WERI-Rb-1 (cell line): ENCODE results near the gene NPY.

Experiments
- DNase-seq: peaks from one replicate; pipeline ENCODE4 v3.0.0-alpha.2; 2020
- H3K27ac ChIP-seq: fragments of 250-450 bp; sonication (Bioruptor Pico); 2 replicates; pipeline ENCODE4 v1.5.1; 2020; ENCODE audit warnings: mild to moderate bottlenecking, moderate library complexity
- H3K27me3 ChIP-seq: fragments of 250-450 bp; sonication (Bioruptor Pico); 2 replicates; pipeline ENCODE4 v1.5.1; 2021; ENCODE audit warnings: mild to moderate bottlenecking, low read depth, moderate library complexity; ENCODE audit not compliant: insufficient read depth, severe bottlenecking
- H3K36me3 ChIP-seq: fragments of 250-450 bp; sonication (Bioruptor Pico); 2 replicates; pipeline ENCODE4 v1.5.1; 2020; ENCODE audit warnings: mild to moderate bottlenecking, moderate library complexity
- H3K4me3 ChIP-seq: 2 replicates; pipeline ENCODE4 v1.5.1; 2011; ENCODE audit warnings: low read depth, mild to moderate bottlenecking, control low read depth, low read length
- H3K9me3 ChIP-seq: fragments of 250-450 bp; sonication (Bioruptor Pico); 2 replicates; pipeline ENCODE4 v1.5.1; 2021; ENCODE audit warnings: mild to moderate bottlenecking, moderate library complexity; ENCODE audit not compliant: severe bottlenecking
- CTCF ChIP-seq: IDR thresholded peaks from 2 replicates; pipeline ENCODE4 v1.5.1; 2011; ENCODE audit warnings: low read depth, mild to moderate bottlenecking, control low read depth, inconsistent platforms, low read length

The NPY gene

DNA sequence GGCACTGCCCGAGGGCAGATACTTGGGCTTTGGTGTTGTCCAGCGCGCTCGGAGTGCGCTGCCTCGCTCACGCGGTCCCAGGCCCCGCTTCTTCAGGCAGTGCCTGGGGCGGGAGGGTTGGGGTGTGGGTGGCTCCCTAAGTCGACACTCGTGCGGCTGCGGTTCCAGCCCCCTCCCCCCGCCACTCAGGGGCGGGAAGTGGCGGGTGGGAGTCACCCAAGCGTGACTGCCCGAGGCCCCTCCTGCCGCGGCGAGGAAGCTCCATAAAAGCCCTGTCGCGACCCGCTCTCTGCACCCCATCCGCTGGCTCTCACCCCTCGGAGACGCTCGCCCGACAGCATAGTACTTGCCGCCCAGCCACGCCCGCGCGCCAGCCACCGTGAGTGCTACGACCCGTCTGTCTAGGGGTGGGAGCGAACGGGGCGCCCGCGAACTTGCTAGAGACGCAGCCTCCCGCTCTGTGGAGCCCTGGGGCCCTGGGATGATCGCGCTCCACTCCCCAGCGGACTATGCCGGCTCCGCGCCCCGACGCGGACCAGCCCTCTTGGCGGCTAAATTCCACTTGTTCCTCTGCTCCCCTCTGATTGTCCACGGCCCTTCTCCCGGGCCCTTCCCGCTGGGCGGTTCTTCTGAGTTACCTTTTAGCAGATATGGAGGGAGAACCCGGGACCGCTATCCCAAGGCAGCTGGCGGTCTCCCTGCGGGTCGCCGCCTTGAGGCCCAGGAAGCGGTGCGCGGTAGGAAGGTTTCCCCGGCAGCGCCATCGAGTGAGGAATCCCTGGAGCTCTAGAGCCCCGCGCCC, at the start of gene NPY:
Gene NPY (plus strand): TSS at position 294 of the 802 bp plus-strand sequence. CDS start 1,051 bp downstream, outside the sequence.
- Histone ChIP-seq H3K27me3 (peaks cover 27% of the 10 kb centered on the region), H3K4me3 (peak within 1 kb of the TSS; percentile 56), H3K27ac (no peak within 1 kb of the TSS), H3K9me3 (peaks cover 10% of the 10 kb centered on the region), H3K36me3 (no peaks in the 10 kb centered on the region)
- no peak for TF ChIP-seq CTCF
- peak; percentile 26 for DNase-seq

DNA sequence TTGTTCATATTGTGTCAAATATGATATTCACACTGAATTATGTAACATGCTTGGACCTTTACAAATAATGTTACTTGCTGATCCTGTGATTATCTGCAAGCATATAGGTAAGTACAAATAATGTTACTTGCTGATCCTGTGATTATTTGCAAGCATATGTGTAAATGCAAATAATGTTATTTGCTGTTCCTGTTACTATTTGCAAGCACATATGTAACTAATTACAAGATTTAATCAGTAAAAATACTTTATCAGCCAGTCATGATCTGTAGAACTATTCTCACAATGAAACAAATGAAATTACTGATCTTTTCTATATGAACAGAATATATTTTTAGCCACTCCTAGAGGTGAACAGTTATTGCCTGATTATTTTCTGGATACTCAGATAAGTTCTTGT, 44.7 kb upstream of the NPY start:
- no peak for TF ChIP-seq CTCF
- no peak for DNase-seq
- Histone ChIP-seq H3K27ac (no peak overlapping the region), H3K4me3 (no peak overlapping the region), H3K27me3 (peaks cover 6% of the 10 kb centered on the region), H3K36me3 (no peaks in the 10 kb centered on the region), H3K9me3 (no peaks in the 10 kb centered on the region)

- Histone ChIP-seq H3K36me3 (no peaks in the 10 kb centered on the region), H3K9me3 (no peaks in the 10 kb centered on the region), H3K27ac (no peak overlapping the region), H3K4me3 (no peak overlapping the region), H3K27me3 (peaks cover 3% of the 10 kb centered on the region)
- TF ChIP-seq CTCF = no peak
- DNase-seq = no peak
Measured at GRCh38 chr7:24241206-24241605, 42.8 kb upstream of the NPY start.

GRCh38 chr7:24244554-24244953, 39.4 kb upstream of the NPY start:
- Histone ChIP-seq H3K36me3 (no peaks in the 10 kb centered on the region), H3K27me3 (peaks cover 3% of the 10 kb centered on the region), H3K27ac (no peak overlapping the region), H3K4me3 (no peak overlapping the region), H3K9me3 (no peaks in the 10 kb centered on the region)
- no peak for DNase-seq
- no peak for TF ChIP-seq CTCF

DNA sequence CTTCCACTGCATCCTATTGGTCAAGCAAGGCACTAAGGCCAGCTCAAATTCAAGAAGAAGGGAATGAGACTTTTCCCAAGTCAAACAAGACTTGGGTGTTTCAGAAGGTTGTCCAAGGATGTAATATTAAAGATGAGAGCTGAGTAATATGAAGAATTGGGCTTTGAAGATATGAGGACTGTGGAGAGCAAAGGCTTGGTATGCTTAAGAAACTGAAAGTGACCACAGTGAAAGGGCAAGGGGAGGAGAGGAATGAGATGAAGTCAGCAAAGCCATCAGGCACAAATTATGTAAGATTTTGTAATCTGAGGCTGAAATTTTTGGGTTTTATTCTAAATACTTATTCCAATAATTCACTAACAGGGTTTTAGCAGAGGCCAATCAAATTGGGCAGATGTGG, 38.6 kb upstream of the NPY start:
- no peak for TF ChIP-seq CTCF
- no peak overlapping the region for H3K4me3 ChIP-seq
- H3K9me3 ChIP-seq = no peaks in the 10 kb centered on the region
- H3K27ac ChIP-seq = no peak overlapping the region
- no peaks in the 10 kb centered on the region for H3K27me3 ChIP-seq
- DNase-seq = no peak
- no peaks in the 10 kb centered on the region for H3K36me3 ChIP-seq

- DNase-seq = no peak
- Histone ChIP-seq H3K36me3 (no peaks in the 10 kb centered on the region), H3K27me3 (no peaks in the 10 kb centered on the region), H3K27ac (no peak overlapping the region), H3K9me3 (no peaks in the 10 kb centered on the region), H3K4me3 (no peak overlapping the region)
- TF ChIP-seq CTCF = no peak
Measured at GRCh38 chr7:24249266-24249665, 34.7 kb upstream of the NPY start.
